Caco-2 (cell line): ENCODE measurements around the gene UGT1A5. TPM values are rescaled to one million over a fixed set of nuclear protein-coding genes. Genes with fewer than 3 reads are reported as not detected.
A peak's percentile ranks its signal among the peaks of the same experiment; 100 is the strongest.

ENCODE experiments used
- Bru-seq: library from RNA; stranded (reverse); fragments of 400-500 nt; gene quantifications from one replicate; lab custom pipeline; 2021; lab: Mats Ljungman, UMichigan
- BruChase-seq, 2 experiments: library from RNA; stranded (reverse); fragments of 400-500 nt; gene quantifications; one replicate each; lab custom pipeline; 2021; lab: Mats Ljungman, UMichigan
- BruUV-seq: library from RNA; stranded (reverse); fragments of 400-500 nt; replicated peaks from 2 replicates; lab custom pipeline; 2021; lab: Mats Ljungman, UMichigan
- CTCF ChIA-PET: fragments of 300-600 bp; sonication (Branson Sonifier 250); formaldehyde crosslinking; loops from one replicate; lab custom pipeline; 2022; ENCODE audit warnings: antibody characterized with exemption; lab: Charles Lee
- POLR2A ChIA-PET: fragments of 300-600 bp; sonication (Branson Sonifier 250); formaldehyde crosslinking; loops from one replicate; lab custom pipeline; 2022; ENCODE audit warnings: antibody characterized with exemption; lab: Charles Lee
- DNase-seq, 2 experiments: peaks; one replicate each; pipeline versions ENCODE4 v3.0.0 to v3.0.0-alpha.2; 2020 to 2022
- H3K27me3 ChIP-seq: replicated peaks from 2 replicates; pipeline ENCODE4 v1.6.0; 2011; ENCODE audit warnings: low read length; ENCODE audit not compliant: control insufficient read depth, insufficient read depth
- H3K36me3 ChIP-seq: 2 replicates; pipeline ENCODE4 v1.5.1; 2011; ENCODE audit warnings: low read length; ENCODE audit not compliant: control insufficient read depth, insufficient read depth
- H3K4me1 ChIP-seq: fragments of 250-450 bp; sonication (Bioruptor Pico); 2 replicates; pipeline ENCODE4 v1.5.1; 2020; ENCODE audit warnings: mild to moderate bottlenecking
- H3K4me3 ChIP-seq: 2 replicates; pipeline ENCODE4 v1.5.1; 2011; ENCODE audit warnings: low read depth, mild to moderate bottlenecking, control low read depth, low read length
- H3K9me3 ChIP-seq: fragments of 250-450 bp; sonication (Bioruptor Pico); 2 replicates; pipeline ENCODE4 v1.5.1; 2020; ENCODE audit warnings: mild to moderate bottlenecking, moderate library complexity
- H3K27ac Mint-ChIP-seq: one replicate; pipeline ENCODE4 v1.8.0; 2022; ENCODE audit warnings: mixed read lengths; ENCODE audit not compliant: unreplicated experiment
- H3K27me3 Mint-ChIP-seq: one replicate; pipeline ENCODE4 v1.8.0; 2022; ENCODE audit warnings: mixed read lengths; ENCODE audit not compliant: insufficient read depth, unreplicated experiment
- H3K36me3 Mint-ChIP-seq: one replicate; pipeline ENCODE4 v1.8.0; 2022; ENCODE audit warnings: mild to moderate bottlenecking, mixed read lengths; ENCODE audit not compliant: insufficient read depth, unreplicated experiment
- H3K4me1 Mint-ChIP-seq: one replicate; pipeline ENCODE4 v1.8.0; 2022; ENCODE audit warnings: low read depth, mixed read lengths; ENCODE audit not compliant: unreplicated experiment
- H3K4me3 Mint-ChIP-seq: one replicate; pipeline ENCODE4 v1.8.0; 2022; ENCODE audit warnings: mild to moderate bottlenecking, moderate library complexity, mixed read lengths; ENCODE audit not compliant: unreplicated experiment
- H3K9me3 Mint-ChIP-seq: one replicate; pipeline ENCODE4 v1.8.0; 2022; ENCODE audit warnings: mixed read lengths; ENCODE audit not compliant: unreplicated experiment
- CTCF ChIP-seq, 2 experiments: fragments of 200-600 bp in 1 of 2; IDR thresholded peaks; 1 replicate in 1 of 2; 2 replicates in 1 of 2; pipeline versions ENCODE4 v1.5.1 to v1.8.0; 2011 to 2022; ENCODE audit warnings: antibody characterized with exemption in 1 of 2, control low read depth in 1 of 2, inconsistent platforms in 1 of 2, low read depth in 1 of 2, low read length in 1 of 2, mild to moderate bottlenecking in 1 of 2, moderate library complexity in 1 of 2; ENCODE audit not compliant: insufficient read depth in 1 of 2, severe bottlenecking in 1 of 2, unreplicated experiment in 1 of 2
- intact Hi-C: fragments of 100-400 bp; cut with micrococcal nuclease; formaldehyde crosslinking; loops from one replicate; pipeline ENCODE4 v1.10.0; 2022; ENCODE audit not compliant: unreplicated experiment
- long read RNA-seq: library from polyadenylated mRNA; stranded (forward); transcript quantifications from one replicate; pipeline ENCODE4 v2.0.0, GENCODE V29; 2022
- total RNA-seq: library from RNA; stranded (reverse); gene quantifications from 2 replicates; pipeline ENCODE4 v1.2.3, GENCODE V29; 2022

Gene UGT1A5
- total RNA-seq (1.00 and 1.2 TPM in 2 replicates), Bru-seq, nascent RNA (percentile 71 among the genes with signal in this experiment), BruChase-seq, experiment 1, labeled RNA remaining after a 2-hour chase (percentile 68 among the genes with signal in this experiment), BruChase-seq, experiment 2, labeled RNA remaining after a 6-hour chase (percentile 65 among the genes with signal in this experiment)
- long read RNA-seq, result 0 reads

GRCh38 chr2:233712611-233713261 is at the start of gene UGT1A5:
Gene UGT1A5, plus strand, starts transcription at chr2:233712907. Its CDS starts 85 bp downstream, at chr2:233712992.
- Mint-ChIP-seq H3K4me3 (no peak within 1 kb of the TSS), H3K27me3 (no peaks in the 10 kb centered on the region), H3K9me3 (no peaks in the 10 kb centered on the region), H3K27ac (peak within 1 kb of the TSS; percentile 6), H3K36me3 (peaks cover 6% of the 10 kb centered on the region), H3K4me1 (peaks cover 11% of the 10 kb centered on the region)
- H3K9me3 ChIP-seq, result no peaks in the 10 kb centered on the region
- intact Hi-C loops, result loop anchor here (5.0 kb wide), 2 partner anchors 130 to 145 kb away; partner anchors contain the start of gene USP40
- BruUV-seq, result no TSS peak
- H3K27me3 ChIP-seq, result no peaks in the 10 kb centered on the region
- no peak within 1 kb of the TSS for H3K4me3 ChIP-seq
- POLR2A ChIA-PET, result no interaction called here
- no peak for TF ChIP-seq CTCF (IDR thresholded peaks at IDR 0.05; ENCODE audit: insufficient read depth in 1 of 2, low read depth in 1 of 2, low read length in 1 of 2, severe bottlenecking in 1 of 2, unreplicated experiment in 1 of 2)
- H3K36me3 ChIP-seq, result no peaks in the 10 kb centered on the region
- CTCF ChIA-PET, result interaction anchor here (0.6 kb wide), 1 partner anchor 796 kb away, joined by 3 read pairs; no protein-coding TSS in a partner anchor
- no peak for DNase-seq
- peaks cover 16% of the 10 kb centered on the region for H3K4me1 ChIP-seq

GRCh38 chr2:233663911-233664310 is 48.8 kb upstream of the UGT1A5 start:
- Mint-ChIP-seq H3K27me3 (no peaks in the 10 kb centered on the region), H3K36me3 (no peaks in the 10 kb centered on the region), H3K27ac (no peak overlapping the region), H3K4me1 (no peaks in the 10 kb centered on the region), H3K9me3 (peaks cover 10% of the 10 kb centered on the region), H3K4me3 (no peak overlapping the region)
- Histone ChIP-seq H3K27me3 (no peaks in the 10 kb centered on the region), H3K36me3 (no peaks in the 10 kb centered on the region), H3K9me3 (no peaks in the 10 kb centered on the region), H3K4me1 (0 out of 2 replicates have a peak, but pooled peaks cover 4% of the 10 kb centered on the region), H3K4me3 (no peak overlapping the region)
- intact Hi-C loops, result no loop called here
- DNase-seq, result no peak
- ChIA-PET CTCF (no interaction called here), POLR2A (no interaction called here)
- no TSS peak for BruUV-seq
- no peak for TF ChIP-seq CTCF (IDR thresholded peaks at IDR 0.05; ENCODE audit: insufficient read depth in 1 of 2, low read depth in 1 of 2, low read length in 1 of 2, severe bottlenecking in 1 of 2, unreplicated experiment in 1 of 2)

DNA sequence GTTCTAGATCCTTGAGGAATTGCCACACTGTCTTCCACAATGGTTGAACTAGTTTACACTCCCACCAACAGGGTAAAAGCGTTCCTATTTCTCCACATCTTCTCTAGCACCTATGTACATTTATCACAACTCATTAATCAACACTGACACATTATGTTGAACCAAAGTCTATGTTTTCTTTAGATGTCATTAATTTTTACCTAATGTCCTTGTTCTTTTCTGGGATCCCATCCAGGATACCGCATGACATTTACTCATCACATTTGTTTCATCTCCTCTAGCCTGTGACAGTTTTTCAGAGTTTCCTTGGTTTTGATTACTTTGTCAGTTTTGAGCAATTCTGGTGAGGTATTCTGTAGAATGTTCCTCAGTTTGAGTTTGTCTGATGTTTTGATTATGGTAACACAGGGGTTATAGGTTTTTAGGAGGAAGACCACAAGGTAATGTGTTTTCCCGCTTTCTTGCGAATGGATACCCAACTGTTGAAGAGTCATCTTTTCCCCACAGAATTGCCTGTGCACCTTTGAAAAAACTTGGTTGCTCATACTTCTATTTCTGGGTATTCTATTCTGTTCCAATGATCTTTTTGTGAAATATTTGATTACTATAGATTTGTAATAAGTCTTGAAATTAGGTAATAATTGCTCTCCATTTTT is 44.0 kb upstream of the UGT1A5 start:
- Histone ChIP-seq H3K36me3 (no peaks in the 10 kb centered on the region), H3K27me3 (no peaks in the 10 kb centered on the region), H3K9me3 (no peaks in the 10 kb centered on the region), H3K4me3 (no peak overlapping the region), H3K4me1 (0 out of 2 replicates have a peak, but pooled peaks cover 3% of the 10 kb centered on the region)
- intact Hi-C loops, result no loop called here
- TF ChIP-seq CTCF (IDR thresholded peaks at IDR 0.05; ENCODE audit: insufficient read depth in 1 of 2, low read depth in 1 of 2, low read length in 1 of 2, severe bottlenecking in 1 of 2, unreplicated experiment in 1 of 2), result no peak
- Mint-ChIP-seq H3K4me3 (no peak overlapping the region), H3K27me3 (no peaks in the 10 kb centered on the region), H3K9me3 (peaks cover 9% of the 10 kb centered on the region), H3K4me1 (no peaks in the 10 kb centered on the region), H3K36me3 (no peaks in the 10 kb centered on the region), H3K27ac (no peak overlapping the region)
- no TSS peak for BruUV-seq
- DNase-seq, result no peak
- ChIA-PET CTCF (no interaction called here), POLR2A (no interaction called here)
